Peyer's patch (tissue), 4 donors: ENCODE results near the gene FGGY. TPM values are rescaled to one million over a fixed set of nuclear protein-coding genes. Genes with fewer than 3 reads are reported as not detected.
A peak's percentile ranks its signal among the peaks of the same experiment; 100 is the strongest.
"Not testable (repeated sequence)": the region's sequence is repeated elsewhere in the genome, so short reads cannot be mapped to it uniquely, and the experiment has no call there.

Experiments
- DNase-seq, 3 donors: peaks; one replicate each; pipeline ENCODE4 v3.0.0-alpha.2; 2017 to 2019
- H3K27ac ChIP-seq, 4 donors: fragments of 200-600 bp; sonication (generic); one replicate each; pipeline ENCODE4 v1.5.1; 2016 to 2019
- H3K27me3 ChIP-seq, 2 donors: fragments of 200-600 bp; sonication (generic); one replicate each; pipeline ENCODE4 v1.5.1; 2019
- H3K36me3 ChIP-seq, 3 donors: fragments of 200-600 bp; sonication (generic); one replicate each; pipeline ENCODE4 v1.5.1; 2016 to 2019
- H3K4me1 ChIP-seq, 4 donors: fragments of 200-600 bp; sonication (generic); one replicate each; pipeline ENCODE4 v1.5.1; 2016 to 2019
- H3K4me3 ChIP-seq, 4 donors: fragments of 200-600 bp; sonication (generic); 1 replicate in 3 of 4; 2 replicates in 1 of 4; pipeline ENCODE4 v1.5.1; 2016 to 2019; ENCODE audit warnings: mild to moderate bottlenecking in 1 of 4
- H3K9me3 ChIP-seq, 4 donors: fragments of 200-600 bp; sonication (generic); one replicate each; pipeline ENCODE4 v1.5.1; 2016 to 2019; ENCODE audit warnings: mild to moderate bottlenecking in 1 of 4
- POLR2A ChIP-seq, 2 donors: fragments of 450-650 bp; IDR thresholded peaks; one replicate each; pipeline ENCODE4 v1.5.1; 2017; ENCODE audit warnings: antibody characterized with exemption in 2 of 2, mild to moderate bottlenecking in 2 of 2, moderate library complexity in 2 of 2
- total RNA-seq, 4 donors: library from RNA; depleted of rRNA; stranded (reverse); fragments of >200 nt; gene quantifications; one replicate each; pipeline ENCODE4 v1.1.0, GENCODE V29; 2016
- TF ChIP-seq, protein P1 (sequence below), 6 experiments: fragments of 450-650 bp in 4 of 6; fragments of 200-600 bp in 2 of 6; sonication (generic) in 1 of 6; IDR thresholded peaks; one replicate each; pipeline ENCODE4 v1.5.1; 2017 to 2019; ENCODE audit warnings: antibody characterized with exemption in 6 of 6, mild to moderate bottlenecking in 3 of 6, moderate library complexity in 1 of 6

FGGY gene
- total RNA-seq, 4 donors from 2014 or later = 18.9 to 102 (median 33.6) TPM

DNA sequence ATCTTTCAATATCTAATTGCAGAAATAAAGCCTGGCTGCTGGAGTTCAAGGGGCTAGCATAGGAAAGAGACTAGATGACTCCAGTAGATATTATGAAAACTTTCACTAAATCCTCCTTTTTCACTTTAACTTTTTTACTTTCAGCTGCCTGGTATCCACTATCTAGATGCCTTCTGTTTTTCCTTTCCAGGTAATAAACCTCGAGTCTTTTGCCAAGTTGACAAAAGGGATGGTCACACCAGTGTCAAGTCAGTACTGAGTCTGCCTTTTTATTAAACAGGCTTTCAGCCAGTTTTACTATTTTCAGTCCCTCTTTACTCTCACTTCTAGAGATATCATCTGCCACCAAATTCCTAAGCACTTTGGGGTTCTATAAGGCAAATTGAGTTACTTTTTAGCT, 195.6 kb downstream of the FGGY start:
- no peaks in the 10 kb centered on the region for H3K27me3 ChIP-seq
- H3K4me1 ChIP-seq = no peaks in the 10 kb centered on the region
- TF ChIP-seq, protein P1, sequence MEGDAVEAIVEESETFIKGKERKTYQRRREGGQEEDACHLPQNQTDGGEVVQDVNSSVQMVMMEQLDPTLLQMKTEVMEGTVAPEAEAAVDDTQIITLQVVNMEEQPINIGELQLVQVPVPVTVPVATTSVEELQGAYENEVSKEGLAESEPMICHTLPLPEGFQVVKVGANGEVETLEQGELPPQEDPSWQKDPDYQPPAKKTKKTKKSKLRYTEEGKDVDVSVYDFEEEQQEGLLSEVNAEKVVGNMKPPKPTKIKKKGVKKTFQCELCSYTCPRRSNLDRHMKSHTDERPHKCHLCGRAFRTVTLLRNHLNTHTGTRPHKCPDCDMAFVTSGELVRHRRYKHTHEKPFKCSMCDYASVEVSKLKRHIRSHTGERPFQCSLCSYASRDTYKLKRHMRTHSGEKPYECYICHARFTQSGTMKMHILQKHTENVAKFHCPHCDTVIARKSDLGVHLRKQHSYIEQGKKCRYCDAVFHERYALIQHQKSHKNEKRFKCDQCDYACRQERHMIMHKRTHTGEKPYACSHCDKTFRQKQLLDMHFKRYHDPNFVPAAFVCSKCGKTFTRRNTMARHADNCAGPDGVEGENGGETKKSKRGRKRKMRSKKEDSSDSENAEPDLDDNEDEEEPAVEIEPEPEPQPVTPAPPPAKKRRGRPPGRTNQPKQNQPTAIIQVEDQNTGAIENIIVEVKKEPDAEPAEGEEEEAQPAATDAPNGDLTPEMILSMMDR (IDR thresholded peaks at IDR 0.05) = no peak
- no peak for TF ChIP-seq POLR2A (IDR thresholded peaks at IDR 0.05)
- no peaks in the 10 kb centered on the region for H3K36me3 ChIP-seq
- H3K9me3 ChIP-seq = no peaks in the 10 kb centered on the region
- H3K4me3 ChIP-seq = no peak overlapping the region
- no peak overlapping the region for H3K27ac ChIP-seq
- DNase-seq = no peak

- DNase-seq = no peak
- Histone ChIP-seq H3K27me3 (no peaks in the 10 kb centered on the region), H3K4me3 (no peak overlapping the region), H3K9me3 (no peaks in the 10 kb centered on the region), H3K27ac (no peak overlapping the region), H3K36me3 (no peaks in the 10 kb centered on the region), H3K4me1 (peaks cover 0 to 8% (median 0%) of the 10 kb centered on the region in 4 donors)
- TF ChIP-seq POLR2A (IDR thresholded peaks at IDR 0.05) = no peak
- TF ChIP-seq, protein P1 (IDR thresholded peaks at IDR 0.05) = no peak
Observed at GRCh38 chr1:59494145-59494833, 197.4 kb downstream of the FGGY start.

DNA sequence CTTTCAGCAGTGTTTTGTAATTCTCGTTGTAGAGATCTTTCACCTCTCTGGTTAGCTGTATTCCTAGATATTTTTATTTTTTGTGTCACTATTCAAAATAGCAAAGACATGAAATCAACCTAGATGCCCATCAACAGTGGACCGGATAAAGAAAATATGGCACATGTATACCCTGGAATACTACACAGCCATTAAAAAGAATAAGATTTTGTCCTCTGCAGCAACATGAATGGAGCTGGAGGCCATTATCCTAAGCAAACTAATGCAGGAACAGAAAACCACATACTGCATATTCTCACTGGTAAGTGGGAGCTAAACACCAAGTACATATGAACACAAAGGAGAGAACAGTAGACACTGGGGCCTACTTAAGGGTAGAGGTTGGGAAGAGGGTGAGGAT, 199.3 kb downstream of the FGGY start:
- not testable (repeated sequence) for H3K27me3 ChIP-seq, DNase-seq, H3K36me3 ChIP-seq, H3K9me3 ChIP-seq, H3K4me3 ChIP-seq, H3K27ac ChIP-seq
- peaks cover 0 to 11% (median 0%) of the 10 kb centered on the region in 4 donors for H3K4me1 ChIP-seq

DNA sequence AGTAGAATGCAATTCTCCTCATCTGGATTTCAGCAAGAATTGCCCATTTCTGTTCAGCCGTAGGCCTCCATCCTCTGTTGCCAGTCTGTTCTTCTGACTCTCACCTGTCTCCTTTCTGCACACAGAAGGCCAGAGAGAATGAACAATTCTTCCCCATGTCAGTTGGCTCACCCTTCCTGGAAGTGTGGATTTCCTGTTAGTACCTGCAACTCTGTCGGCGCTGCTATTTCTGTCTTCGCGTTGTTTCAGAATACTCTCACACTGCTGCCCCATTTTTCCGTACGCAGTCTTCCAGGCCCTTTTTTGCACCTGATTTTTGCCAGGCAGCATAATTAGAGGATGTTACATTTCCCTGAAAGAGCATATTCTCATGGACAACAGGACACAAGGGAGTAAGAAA, 200.7 kb downstream of the FGGY start:
- DNase-seq = no peak
- no peaks in the 10 kb centered on the region for H3K27me3 ChIP-seq
- H3K36me3 ChIP-seq = no peaks in the 10 kb centered on the region
- no peak overlapping the region for H3K4me3 ChIP-seq
- no peaks in the 10 kb centered on the region for H3K9me3 ChIP-seq
- no peak overlapping the region for H3K27ac ChIP-seq
- TF ChIP-seq, protein P1 (IDR thresholded peaks at IDR 0.05) = no peak
- TF ChIP-seq POLR2A (IDR thresholded peaks at IDR 0.05) = no peak
- peaks cover 0 to 11% (median 0%) of the 10 kb centered on the region in 4 donors for H3K4me1 ChIP-seq

GRCh38 chr1:59498640-59499039, 201.7 kb downstream of the FGGY start:
- Histone ChIP-seq H3K27me3 (no peaks in the 10 kb centered on the region), H3K4me3 (no peak overlapping the region), H3K36me3 (no peaks in the 10 kb centered on the region), H3K9me3 (no peaks in the 10 kb centered on the region), H3K4me1 (peaks cover 0 to 11% (median 0%) of the 10 kb centered on the region in 4 donors), H3K27ac (peak overlapping the region in 1 of 4 donors; percentile 71)
- no peak for DNase-seq
- TF ChIP-seq, protein P1 (IDR thresholded peaks at IDR 0.05) = no peak
- no peak for TF ChIP-seq POLR2A (IDR thresholded peaks at IDR 0.05)

GRCh38 chr1:59499273-59499942, 202.5 kb downstream of the FGGY start:
- Histone ChIP-seq H3K27ac (peak overlapping the region in 3 of 4 donors; percentile 24 to 74 (median 71)), H3K36me3 (no peaks in the 10 kb centered on the region), H3K27me3 (no peaks in the 10 kb centered on the region), H3K4me3 (peak overlapping the region in 2 of 4 donors; percentile 21 to 23), H3K9me3 (no peaks in the 10 kb centered on the region), H3K4me1 (peaks cover 0 to 11% (median 0%) of the 10 kb centered on the region in 4 donors)
- TF ChIP-seq, protein P1 (IDR thresholded peaks at IDR 0.05) = no peak
- TF ChIP-seq POLR2A (IDR thresholded peaks at IDR 0.05) = no peak
- no peak for DNase-seq
